Measurements from ENCODE around the gene ZNF487.
A peak's percentile ranks its signal among the peaks of the same experiment; 100 is the strongest.
"Not testable (repeated sequence)": the region's sequence is repeated elsewhere in the genome, so short reads cannot be mapped to it uniquely, and the experiment has no call there.

ZNF487 gene

DNA sequence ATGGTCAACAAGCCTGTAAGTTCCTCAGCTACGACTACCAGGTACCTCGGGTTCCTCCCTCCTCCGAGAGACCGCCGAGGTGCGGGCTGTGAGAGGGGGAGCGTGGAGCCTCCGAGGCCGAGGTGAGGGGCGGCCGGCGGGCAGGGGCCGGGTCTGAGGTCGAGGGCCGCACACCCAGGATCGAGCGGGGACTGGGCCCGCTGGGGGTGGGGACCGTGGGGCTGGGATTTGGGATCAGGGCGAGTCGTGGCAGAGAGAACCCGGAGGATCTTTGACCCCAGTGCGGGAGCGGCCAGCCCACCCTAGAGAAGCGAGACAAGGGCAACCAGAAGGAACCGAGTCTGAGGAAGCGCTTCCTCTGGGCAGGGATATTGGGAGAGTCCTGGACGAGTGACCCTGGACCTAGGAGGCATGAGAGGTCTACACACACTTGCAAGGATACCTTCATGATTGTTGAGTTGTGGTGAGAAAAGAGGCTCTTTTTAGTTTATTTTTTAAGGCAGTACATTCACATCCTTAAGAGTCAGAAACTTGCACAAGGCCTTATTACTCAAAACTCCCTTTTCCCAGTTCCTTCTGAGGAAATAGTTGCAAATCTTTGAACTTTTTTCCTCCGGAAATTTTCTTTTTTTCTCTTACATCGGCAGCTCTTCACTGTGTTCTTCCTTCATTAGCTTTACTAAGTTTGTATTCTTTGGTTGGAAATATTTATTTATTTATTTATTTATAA lies 395 bp downstream of the ZNF487 start:
- no peak for DNase-seq (ENCODE audit: low read depth, low spot score)

DNA sequence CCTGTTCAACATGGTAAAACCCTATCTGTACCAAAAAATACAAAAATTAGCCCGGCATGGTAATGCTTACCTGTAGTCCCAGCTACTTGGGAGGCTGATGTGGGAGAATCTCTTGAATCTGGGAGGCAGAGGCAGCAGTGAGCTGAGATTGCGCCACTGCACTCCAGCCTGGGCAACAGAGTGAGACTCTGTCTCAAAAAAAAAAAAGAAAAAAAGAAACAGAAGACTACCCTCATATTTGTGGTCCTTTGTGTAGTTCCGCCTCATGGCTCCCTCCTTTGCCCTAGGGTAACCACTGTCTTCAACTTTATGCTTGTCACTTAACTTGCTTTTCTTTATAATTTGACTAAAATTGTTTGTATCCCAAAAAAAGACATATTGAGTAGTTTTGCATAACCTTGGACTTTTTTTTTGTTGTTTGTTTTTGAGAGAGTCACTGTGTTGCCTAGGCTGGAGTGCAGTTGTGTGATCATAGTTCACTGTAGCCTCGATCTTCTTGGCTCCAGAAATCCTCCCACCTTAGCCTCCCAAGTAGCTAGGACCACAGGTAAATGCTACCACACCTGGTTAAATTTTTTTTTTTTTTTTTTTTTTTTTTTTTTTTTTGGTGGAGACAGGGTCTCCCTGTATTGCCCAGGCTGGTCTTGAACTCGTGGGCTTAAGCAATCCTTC lies 3.7 kb downstream of the ZNF487 start:
- no peak for DNase-seq (ENCODE audit: low read depth, low spot score)

DNA sequence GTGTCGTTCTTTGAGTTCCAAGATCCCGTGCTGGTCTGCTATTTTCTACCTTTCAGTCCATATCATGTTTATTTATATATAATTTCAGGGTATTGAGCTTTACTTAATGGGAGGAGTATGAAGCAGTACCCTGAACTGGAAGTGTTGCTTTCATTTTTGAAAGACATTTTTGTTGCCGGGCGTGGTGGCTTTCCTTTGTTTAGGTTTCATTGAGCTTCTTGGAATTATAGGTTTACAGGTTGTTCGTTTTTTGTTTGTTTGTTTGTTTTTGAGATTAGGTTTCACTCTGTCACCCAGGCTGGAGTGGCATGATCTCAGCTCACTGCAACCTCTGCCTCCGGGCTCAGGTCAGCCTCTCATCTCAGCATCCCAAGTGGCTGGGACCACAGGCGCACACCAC lies 7.4 kb downstream of the ZNF487 start:
- DNase-seq (ENCODE audit: low read depth, low spot score): no peak

DNA sequence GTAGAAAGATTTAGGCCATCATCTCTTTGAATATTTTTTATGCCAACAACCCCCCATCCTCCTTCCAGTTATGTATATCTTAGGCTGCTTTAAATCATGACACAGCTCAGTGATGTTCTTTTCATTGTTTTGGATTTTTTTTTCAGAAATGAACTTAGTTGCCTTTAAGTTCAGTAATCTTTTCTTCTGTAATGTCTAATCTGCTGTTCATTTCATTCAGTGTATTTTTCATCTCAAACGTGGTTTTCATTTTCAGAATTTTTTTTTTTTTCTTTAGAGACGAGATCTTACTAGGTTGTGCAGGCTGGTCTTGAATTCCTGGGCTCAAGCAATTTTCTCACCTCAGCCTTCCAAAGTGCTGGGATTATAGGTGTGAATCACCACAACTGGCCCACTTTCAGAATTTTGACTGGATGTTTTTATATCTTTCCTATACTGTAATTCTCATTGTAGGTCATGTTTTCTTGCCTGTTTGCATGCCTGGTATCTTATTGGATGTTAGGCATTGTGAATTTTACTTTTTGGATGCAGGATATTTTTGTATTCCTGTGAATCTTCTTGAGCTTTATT lies 8.1 kb downstream of the ZNF487 start:
- DNase-seq (ENCODE audit: low read depth, low spot score): no peak

DNA sequence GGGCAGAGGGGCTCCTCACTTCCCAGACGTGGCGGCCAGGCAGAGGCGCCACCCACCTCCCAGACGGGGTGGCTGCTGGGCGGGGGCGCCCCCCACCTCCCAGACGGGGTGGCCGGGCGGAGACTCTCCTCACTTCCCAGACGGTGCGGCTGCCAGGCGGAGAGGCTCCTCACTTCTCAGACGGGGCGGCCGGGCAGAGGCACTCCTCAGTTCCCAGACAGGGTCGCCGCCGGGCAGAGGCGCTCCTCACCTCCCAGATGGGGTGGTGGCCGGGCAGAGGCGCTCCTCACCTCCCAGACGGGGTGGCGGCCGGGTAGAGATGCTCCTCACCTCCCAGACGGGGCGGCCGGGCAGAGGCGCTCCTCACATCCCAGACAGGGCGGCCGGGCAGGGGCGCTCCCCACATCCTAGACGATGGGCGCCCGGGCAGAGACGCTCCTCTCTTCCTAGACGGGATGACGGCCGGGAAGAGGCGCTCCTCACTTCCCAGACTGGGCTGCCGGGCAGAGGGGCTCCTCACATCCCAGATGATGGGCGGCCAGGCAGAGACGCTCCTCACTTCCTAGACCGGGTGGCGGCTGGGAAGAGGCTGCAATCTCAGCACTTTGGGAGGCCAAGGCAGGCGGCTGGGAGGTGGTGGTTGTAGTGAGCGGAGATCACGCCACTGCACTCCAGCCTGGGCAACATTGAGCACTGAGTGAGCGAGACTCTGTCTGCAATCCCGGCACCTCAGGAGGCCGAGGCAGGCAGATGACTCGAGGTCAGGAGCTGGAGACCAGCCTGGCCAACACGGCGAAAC lies 9.5 kb downstream of the ZNF487 start:
- DNase-seq (ENCODE audit: low read depth, low spot score): not testable (repeated sequence)

DNA sequence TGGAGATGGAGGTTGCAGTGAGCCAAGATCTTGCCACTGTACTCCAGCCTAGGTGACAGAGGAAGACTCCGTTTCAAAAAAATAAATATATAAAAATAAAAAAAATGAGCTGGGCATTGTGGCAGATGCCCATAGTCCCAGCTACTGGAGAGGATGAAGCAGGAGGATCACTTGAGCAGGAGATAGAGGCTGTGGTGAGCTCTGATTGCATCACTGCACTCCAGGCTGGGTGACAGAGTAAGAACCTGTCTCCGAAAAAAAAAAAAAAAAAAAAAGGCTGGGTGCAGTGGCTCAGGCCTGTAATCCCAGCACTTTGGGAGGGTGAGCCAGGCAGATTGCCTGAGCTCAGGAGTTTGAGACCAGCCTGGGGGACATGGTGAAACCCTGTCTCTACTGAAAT lies 11.8 kb downstream of the ZNF487 start:
- no peak for DNase-seq (ENCODE audit: low read depth, low spot score)

DNA sequence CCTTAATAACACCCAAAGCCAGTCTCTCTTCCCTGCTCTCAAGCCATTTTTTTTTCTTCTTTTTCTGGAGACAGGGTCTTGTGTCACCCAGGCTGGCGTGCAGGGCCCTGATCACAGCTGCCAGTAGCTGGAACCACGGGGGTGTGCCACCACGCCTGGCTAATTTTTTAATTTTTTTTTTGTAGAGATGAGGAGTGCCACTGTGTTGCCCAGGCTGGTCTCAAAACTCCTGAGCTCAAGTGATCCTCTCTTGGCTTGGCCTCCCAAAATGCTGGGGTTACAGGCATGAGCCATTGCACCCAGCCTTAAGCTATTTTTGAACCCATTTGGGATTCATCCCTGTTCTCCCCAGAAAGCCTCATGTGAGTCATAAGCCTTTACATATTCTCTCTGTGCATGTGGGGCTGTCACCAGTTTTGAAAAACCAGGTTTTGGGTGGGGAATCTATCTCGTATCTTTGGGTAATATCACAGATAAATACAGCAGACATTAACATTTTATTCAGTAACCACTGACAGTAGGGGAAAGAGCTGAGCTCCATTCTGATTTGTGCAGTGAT lies 15.5 kb downstream of the ZNF487 start:
- DNase-seq (ENCODE audit: low read depth, low spot score): no peak

DNA sequence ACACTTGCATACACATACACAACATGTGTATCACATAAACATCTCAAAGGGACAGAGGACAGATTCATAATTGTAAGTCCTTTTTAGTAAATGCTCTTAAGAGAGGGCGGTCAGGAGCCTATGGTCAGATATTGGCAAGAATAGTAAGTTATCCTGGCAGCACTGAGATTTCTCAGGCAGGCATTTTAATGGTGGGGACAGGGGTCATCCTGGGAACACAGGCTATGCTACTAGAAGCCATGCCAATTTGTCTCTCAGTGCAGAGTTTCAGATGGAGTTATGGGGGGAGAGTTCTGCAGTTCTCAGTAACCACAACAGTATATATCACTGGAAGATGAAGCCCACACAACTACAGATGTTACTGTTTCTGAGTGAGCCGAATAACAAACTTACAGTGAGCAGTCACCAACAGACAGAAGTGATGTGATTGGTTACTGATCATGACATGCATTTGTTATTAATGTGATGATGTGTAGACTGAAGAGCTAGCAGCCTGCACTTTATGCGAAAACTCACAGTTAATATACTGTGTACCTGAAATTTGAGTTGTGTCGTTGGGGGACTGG lies 16.4 kb downstream of the ZNF487 start:
- DNase-seq (ENCODE audit: low read depth, low spot score): no peak

DNA sequence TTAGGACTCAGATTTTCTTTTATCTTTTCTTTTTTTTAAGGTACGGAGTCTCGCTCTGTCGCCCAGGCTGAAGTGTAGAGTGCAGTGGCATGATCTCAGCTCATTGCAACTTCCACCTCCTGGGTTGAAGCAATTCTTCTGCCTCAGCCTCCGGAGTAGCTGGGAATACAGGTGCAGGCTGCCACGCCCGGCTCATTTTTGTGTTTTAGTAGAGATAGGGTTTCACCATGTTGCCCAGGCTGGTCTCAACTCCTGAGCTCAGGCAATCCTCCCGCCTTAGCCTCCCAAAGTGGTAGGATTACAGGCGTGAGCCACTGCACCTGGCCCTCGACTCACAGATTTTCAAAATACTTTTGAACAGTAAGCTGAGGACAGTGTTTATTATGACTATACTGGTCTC lies 17.1 kb downstream of the ZNF487 start:
- DNase-seq (ENCODE audit: low read depth, low spot score): not testable (repeated sequence)

DNA sequence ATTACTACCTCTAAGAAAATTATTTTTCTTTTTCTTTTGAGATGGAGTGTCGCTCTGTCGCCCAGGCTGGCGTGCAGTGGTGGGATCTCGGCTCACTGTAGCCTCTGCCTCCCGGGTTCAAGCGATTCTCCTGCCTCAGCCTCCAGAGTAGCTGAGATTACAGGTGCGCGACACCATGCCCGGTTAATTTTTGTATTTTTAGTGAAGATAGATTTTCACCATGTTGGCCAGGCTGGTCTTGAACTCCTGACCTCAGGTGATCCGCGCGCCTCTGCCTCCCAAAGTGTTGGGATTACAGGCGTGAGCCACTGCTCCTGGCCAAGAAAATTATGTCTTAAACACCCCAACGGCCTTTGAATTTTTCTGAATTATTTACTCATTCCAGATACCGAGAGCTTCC lies 19.6 kb downstream of the ZNF487 start:
- DNase-seq (ENCODE audit: low read depth, low spot score): not testable (repeated sequence)

DNA sequence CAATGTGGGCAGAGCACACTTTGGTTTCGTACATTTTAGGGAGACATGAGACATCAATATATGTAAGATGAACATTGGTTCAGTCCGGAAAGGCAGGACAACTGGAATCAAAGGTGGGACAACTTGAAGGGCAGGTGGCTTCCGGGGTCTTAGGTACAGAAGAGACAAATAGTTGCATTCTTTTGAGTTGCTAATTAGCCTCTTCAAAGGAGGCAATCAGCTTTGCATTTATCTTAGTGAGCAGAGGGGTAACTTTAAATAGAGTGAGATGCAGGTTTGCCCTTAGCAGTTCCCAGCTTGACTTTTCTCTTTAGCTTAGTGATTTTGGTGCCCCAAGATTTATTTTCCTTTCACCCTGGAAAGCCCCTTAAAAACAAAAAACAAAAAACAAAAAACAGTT lies 21.3 kb downstream of the ZNF487 start:
- no peak for DNase-seq (ENCODE audit: low read depth, low spot score)

DNA sequence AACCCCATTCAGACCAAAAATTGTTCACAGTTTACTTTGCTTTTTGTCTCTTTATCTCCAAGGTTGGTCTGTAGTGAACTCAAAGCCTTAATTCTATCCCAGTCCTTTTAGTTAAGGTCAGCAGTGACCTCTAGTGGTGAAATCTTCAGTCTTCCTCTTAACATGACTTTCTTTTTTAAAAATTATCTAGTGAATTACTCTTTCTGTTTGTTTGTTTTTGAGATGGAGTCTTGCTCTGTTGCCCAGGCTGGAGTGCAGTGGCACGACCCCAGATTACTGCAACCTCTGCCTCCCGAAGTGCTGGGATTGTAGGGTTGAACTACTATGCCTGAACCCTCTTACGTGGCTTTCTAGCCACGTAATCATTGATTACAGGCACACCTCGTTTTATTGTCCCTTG lies 25.0 kb downstream of the ZNF487 start:
- DNase-seq (ENCODE audit: low read depth, low spot score): peak; percentile 30

DNA sequence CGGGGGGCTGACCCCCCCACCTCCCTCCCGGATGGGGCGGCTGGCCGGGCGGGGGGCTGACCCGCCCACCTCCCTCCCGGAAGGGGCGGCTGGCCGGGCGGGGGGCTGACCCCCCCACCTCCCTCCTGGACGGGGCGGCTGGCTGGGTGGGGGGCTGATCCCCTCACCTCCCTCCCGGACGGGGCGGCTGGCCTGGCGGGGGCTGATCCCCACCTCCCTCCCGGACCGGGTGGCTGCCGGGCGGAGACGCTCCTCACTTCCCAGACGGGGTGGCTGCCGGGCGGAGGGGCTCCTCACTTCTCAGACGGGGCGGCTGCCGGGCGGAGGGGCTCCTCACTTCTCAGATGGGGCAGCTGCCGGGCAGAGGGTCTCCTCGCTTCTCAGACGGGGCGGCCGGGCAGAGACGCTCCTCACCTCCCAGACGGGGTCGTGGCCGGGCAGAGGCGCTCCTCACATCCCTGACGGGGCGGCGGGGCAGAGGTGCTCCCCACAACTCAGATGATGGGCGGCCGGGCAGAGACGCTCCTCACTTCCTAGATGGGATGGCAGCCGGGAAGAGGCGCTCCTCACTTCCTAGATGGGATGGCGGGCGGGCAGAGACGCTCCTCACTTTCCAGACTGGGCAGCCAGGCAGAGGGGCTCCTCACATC lies 28.3 kb downstream of the ZNF487 start:
- DNase-seq (ENCODE audit: low read depth, low spot score): not testable (repeated sequence)

DNA sequence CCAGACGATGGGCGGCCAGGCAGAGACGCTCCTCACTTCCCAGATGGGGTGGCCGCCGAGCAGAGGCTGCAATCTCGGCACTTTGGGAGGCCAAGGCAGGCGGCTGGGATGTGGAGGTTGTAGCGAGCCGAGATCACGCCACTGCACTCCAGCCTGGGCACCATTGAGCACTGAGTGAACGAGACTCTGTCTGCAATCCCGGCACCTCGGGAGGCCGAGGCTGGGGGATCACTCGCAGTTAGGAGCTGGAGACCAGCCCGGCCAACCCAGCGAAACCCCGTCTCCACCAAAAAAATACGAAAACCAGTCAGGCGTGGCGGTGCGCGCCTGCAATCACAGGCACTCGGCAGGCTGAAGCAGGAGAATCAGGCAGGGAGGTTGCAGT lies 28.8 kb downstream of the ZNF487 start:
- not testable (repeated sequence) for DNase-seq (ENCODE audit: low read depth, low spot score)

DNA sequence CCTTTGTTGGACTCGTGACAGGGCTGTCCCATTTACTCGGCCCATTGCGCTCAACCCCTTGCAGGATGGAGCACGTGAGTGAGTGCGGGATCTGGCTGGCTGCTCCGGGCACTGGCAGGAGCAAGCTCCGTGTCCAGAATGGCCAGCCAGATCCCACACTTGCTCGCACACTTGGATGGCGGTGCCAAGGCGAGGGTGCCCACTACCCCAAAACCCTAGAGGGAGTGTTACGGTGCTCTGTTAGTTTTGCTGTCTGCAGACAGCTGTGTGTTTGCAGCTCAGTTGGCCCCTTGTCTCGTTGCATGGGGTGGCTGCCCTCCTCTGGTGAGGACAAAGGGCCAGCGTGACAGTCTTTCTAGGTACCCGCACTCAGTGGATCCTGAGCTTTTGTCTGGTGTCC lies 34.2 kb downstream of the ZNF487 start:
- no peak for DNase-seq (ENCODE audit: low read depth, low spot score)

DNA sequence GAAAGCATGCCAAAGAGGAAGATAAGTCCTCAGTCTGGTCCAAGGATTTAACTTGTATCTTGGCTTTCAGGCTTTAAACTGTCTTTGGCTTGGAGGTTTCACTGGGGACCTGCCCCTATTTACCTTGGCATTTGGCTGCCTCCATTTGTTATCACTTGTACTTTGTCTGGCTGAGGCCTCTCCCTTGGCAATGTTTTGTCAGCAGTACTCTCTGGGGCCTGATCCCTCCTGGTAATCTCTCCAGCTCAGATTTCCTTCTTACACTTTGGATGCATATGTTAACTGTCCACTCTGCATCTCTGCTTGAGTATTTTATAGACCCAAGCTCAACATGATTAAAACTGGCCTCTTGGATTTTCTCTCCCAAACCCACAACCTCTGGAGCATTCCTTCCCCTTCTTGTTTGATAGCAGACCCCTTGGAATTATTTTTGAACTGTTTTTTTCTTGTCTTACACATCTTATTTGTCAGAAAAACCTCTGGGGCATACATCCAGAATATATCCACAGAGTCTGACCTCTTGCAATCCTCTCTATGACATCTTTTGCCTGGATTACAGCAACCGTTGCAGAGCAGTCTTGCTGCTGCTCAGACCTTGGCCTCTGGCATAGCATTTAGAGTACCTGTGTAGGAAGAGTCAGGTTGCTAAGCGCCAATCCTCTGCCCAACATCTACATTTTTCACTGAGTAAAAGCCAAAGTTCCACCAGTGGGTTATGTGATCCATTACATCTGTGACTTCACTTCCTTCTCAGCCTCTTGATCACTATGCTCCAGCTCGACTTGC lies 35.2 kb downstream of the ZNF487 start:
- no peak for DNase-seq (ENCODE audit: low read depth, low spot score)

DNA sequence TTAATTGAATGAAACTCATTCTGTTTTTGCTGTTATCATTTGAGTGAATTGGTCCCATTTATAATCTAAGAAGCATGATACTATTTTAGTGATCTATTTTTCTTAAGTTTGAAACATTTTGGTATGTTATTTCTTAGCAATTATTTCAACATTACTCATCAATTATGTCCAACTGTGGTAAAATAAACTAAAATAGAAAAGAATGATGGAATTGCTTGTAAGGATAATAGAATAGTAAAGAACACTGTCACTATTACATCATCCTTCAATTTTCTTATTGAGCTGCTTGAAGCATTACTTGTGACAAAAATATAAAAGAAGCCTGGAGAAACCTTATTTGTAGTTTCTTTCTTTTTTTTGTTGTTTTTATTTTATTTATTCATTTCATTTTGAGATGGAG lies 42.4 kb downstream of the ZNF487 start:
- no peak for DNase-seq (ENCODE audit: low read depth, low spot score)

DNA sequence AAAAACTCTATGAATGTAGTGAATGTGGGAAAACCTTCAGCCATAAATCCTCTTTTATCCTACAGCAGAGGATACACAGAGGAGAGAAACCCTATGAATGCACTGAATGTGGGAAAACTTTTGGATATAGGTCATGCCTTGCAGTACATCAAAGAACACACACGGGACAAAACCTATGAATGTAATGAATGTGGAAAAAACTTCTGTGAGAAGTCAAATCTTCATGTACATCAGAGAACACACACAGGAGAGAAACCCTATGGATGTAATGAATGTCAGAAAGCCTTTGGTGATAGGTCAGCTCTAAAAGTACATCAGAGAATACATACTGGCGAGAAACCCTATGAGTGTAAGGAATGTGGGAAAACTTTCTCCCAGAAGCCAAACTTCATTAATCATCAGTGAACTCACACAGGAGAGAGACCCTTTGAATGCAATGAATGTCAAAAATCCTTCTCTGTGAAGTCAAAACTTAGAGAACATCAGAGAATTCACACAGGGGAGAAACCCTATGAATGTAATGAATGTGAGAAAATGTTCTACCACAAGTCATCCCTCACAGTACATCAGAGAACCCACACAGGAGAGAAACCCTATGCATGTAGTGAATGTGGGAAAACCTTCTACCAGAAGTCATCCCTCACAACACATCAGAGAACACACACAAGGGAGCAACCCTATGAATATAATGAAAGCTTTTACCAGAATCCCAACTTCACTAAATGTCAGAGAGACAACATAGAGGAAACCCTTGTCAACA lies 45.6 kb downstream of the ZNF487 start:
- no peak for DNase-seq (ENCODE audit: low read depth, low spot score)

DNA sequence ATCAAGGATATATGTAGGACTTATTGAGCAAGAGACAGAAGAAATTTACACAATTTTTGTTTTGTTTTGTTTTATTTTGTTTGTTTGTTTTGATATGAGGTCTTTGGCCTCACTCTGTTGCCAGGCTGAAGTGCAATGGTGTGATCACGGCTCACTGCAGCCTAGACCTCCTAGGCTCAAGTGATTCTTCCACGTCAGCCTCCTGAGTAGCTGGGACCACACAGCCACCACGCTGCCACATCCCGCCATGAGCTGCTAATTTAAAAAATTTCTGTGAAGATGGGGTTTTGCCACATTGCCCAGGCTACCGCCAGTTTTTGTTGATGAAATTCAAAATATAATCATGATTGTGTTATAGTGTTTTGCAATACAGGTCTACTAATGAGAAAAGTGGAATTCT lies 54.9 kb downstream of the ZNF487 start:
- no peak for DNase-seq (ENCODE audit: low read depth, low spot score)

DNA sequence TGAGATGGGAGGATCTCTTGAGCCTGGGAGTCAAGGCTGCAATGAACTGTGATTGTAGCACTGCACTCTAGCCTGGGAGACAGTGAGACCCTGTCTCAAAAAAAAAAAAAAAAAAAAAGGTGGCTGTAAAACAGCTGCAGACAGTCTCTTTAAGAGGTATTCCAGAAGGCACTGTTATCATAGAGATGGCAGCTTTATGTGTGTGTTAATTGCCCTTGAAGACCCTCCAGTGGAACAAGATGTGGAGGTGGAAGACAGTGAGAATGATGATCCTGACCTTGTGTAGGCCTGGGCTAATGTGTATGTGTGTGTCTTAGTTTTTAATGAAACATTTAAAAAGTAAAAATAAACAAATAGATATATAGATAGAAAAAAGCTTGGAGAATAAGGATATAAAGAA lies 66.0 kb downstream of the ZNF487 start:
- no peak for DNase-seq (ENCODE audit: low read depth, low spot score)
